Medulla oblongata (tissue), 1 donor: Measurements from ENCODE around the gene SAYSD1.

Experiments used
- DNase-seq: peaks from one replicate; pipeline ENCODE4 v3.0.0-alpha.2; 2015; ENCODE audit errors: extremely low spot score

The SAYSD1 gene

GRCh38 chr6:39058471-39059147 lies 56.4 kb downstream of the SAYSD1 start:
- no peak for DNase-seq

- DNase-seq = no peak
Observed at GRCh38 chr6:39057251-39058155, 57.5 kb downstream of the SAYSD1 start.

- no peak for DNase-seq
Observed at GRCh38 chr6:39056681-39057080, 58.3 kb downstream of the SAYSD1 start.

GRCh38 chr6:39056191-39056590 lies 58.8 kb downstream of the SAYSD1 start:
- DNase-seq = no peak

GRCh38 chr6:39055661-39056060 lies 59.3 kb downstream of the SAYSD1 start:
- DNase-seq = no peak

GRCh38 chr6:39054577-39055142 lies 60.3 kb downstream of the SAYSD1 start:
- DNase-seq = no peak
